Measurements from ENCODE around the gene RIOK3.
"Not testable (repeated sequence)": the region's sequence is repeated elsewhere in the genome, so short reads cannot be mapped to it uniquely, and the experiment has no call there.

RIOK3 gene

GRCh38 chr18:23499291-23499781 is 46.2 kb downstream of the RIOK3 start:
- no peak for FAIRE-seq

- no peak for FAIRE-seq
Measured at GRCh38 chr18:23501626-23502025, 48.5 kb downstream of the RIOK3 start.

- no peak for FAIRE-seq
Measured at GRCh38 chr18:23502516-23503037, 49.5 kb downstream of the RIOK3 start.

GRCh38 chr18:23503038-23503962 is 50.2 kb downstream of the RIOK3 start, which contains the start of gene RMC1:
Gene RMC1 (plus strand): TSS chr18:23503511. CDS start chr18:23503619, 108 bp downstream.
- FAIRE-seq: no peak

- FAIRE-seq: no peak
Measured at GRCh38 chr18:23503963-23504344, 50.9 kb downstream of the RIOK3 start.

GRCh38 chr18:23504720-23505119 is 51.6 kb downstream of the RIOK3 start:
- no peak for FAIRE-seq

GRCh38 chr18:23506393-23506792 is 53.3 kb downstream of the RIOK3 start:
- no peak for FAIRE-seq

GRCh38 chr18:23510923-23511322 is 57.8 kb downstream of the RIOK3 start:
- not testable (repeated sequence) for FAIRE-seq

GRCh38 chr18:23512216-23512615 is 59.1 kb downstream of the RIOK3 start:
- not testable (repeated sequence) for FAIRE-seq

- FAIRE-seq: no peak
Measured at GRCh38 chr18:23512641-23513040, 59.6 kb downstream of the RIOK3 start.

- peak; percentile 67 for FAIRE-seq
Measured at GRCh38 chr18:23515911-23516546, 62.9 kb downstream of the RIOK3 start.

- no peak for FAIRE-seq
Measured at GRCh38 chr18:23519734-23520133, 66.6 kb downstream of the RIOK3 start.

GRCh38 chr18:23521271-23521670 is 68.2 kb downstream of the RIOK3 start:
- no peak for FAIRE-seq

GRCh38 chr18:23521907-23522306 is 68.8 kb downstream of the RIOK3 start:
- FAIRE-seq: no peak

GRCh38 chr18:23523429-23524212 is 70.5 kb downstream of the RIOK3 start:
- no peak for FAIRE-seq

- no peak for FAIRE-seq
Measured at GRCh38 chr18:23524213-23524707, 71.2 kb downstream of the RIOK3 start.

- no peak for FAIRE-seq
Measured at GRCh38 chr18:23526501-23527063, 73.5 kb downstream of the RIOK3 start.

GRCh38 chr18:23528580-23529472 is 75.7 kb downstream of the RIOK3 start:
- FAIRE-seq: no peak

GRCh38 chr18:23529604-23530003 is 76.5 kb downstream of the RIOK3 start:
- FAIRE-seq: no peak

GRCh38 chr18:23530195-23530594 is 77.1 kb downstream of the RIOK3 start:
- FAIRE-seq: no peak

GRCh38 chr18:23531912-23532311 is 78.8 kb downstream of the RIOK3 start:
- FAIRE-seq: no peak

Data from G401.6 (cell line).